HG03108 (cell line): ENCODE measurements around the gene TNS4.

ENCODE experiments used
- ATAC-seq: cut with Tn5 transposase; IDR thresholded peaks from one replicate; pipeline ENCODE4 v1.9.1; 2021; ENCODE audit warnings: moderate library complexity; ENCODE audit not compliant: unreplicated experiment

The TNS4 gene

GRCh38 chr17:40459636-40460603, 41.5 kb downstream of the TNS4 start:
- no peak for ATAC-seq

GRCh38 chr17:40458851-40459482, 42.5 kb downstream of the TNS4 start:
- ATAC-seq: no peak

- no peak for ATAC-seq
Measured at GRCh38 chr17:40457964-40458791, 43.2 kb downstream of the TNS4 start.

GRCh38 chr17:40457369-40457768, 44.1 kb downstream of the TNS4 start:
- ATAC-seq: no peak

- no peak for ATAC-seq
Measured at GRCh38 chr17:40456396-40456951, 44.9 kb downstream of the TNS4 start.

- ATAC-seq: no peak
Measured at GRCh38 chr17:40454613-40454995, 46.8 kb downstream of the TNS4 start.

GRCh38 chr17:40453881-40454612, 47.4 kb downstream of the TNS4 start:
- ATAC-seq: no peak

- no peak for ATAC-seq
Measured at GRCh38 chr17:40452921-40453378, 48.5 kb downstream of the TNS4 start.

GRCh38 chr17:40452216-40452787, 49.1 kb downstream of the TNS4 start:
- no peak for ATAC-seq

- ATAC-seq: no peak
Measured at GRCh38 chr17:40451420-40451819, 50.0 kb downstream of the TNS4 start.

- no peak for ATAC-seq
Measured at GRCh38 chr17:40450175-40450574, 51.2 kb downstream of the TNS4 start.

- no peak for ATAC-seq
Measured at GRCh38 chr17:40448639-40449261, 52.7 kb downstream of the TNS4 start.

- no peak for ATAC-seq
Measured at GRCh38 chr17:40448213-40448638, 53.2 kb downstream of the TNS4 start.

- ATAC-seq: no peak
Measured at GRCh38 chr17:40447806-40448205, 53.6 kb downstream of the TNS4 start.

GRCh38 chr17:40447148-40447644, 54.2 kb downstream of the TNS4 start:
- no peak for ATAC-seq

- no peak for ATAC-seq
Measured at GRCh38 chr17:40445751-40446468, 55.5 kb downstream of the TNS4 start.

GRCh38 chr17:40443988-40444899, 57.2 kb downstream of the TNS4 start:
- ATAC-seq: no peak
